Upper lobe of right lung (tissue), 1 donor: ENCODE results near the gene DERA. TPM values are rescaled to one million over a fixed set of nuclear protein-coding genes. Genes with fewer than 3 reads are reported as not detected.

Source experiments
- ATAC-seq: fragments of 200-7000 bp; cut with Tn5 transposase; one replicate; pipeline ENCODE4 v1.9.1; 2020; ENCODE audit warnings: mild to moderate bottlenecking, moderate library complexity
- DNase-seq: peaks from one replicate; pipeline ENCODE4 v3.0.0-alpha.2; 2020
- H3K27ac ChIP-seq: fragments of 200-600 bp; one replicate; pipeline ENCODE4 v1.8.0; 2022
- H3K27me3 ChIP-seq: fragments of 200-600 bp; one replicate; pipeline ENCODE4 v1.8.0; 2022; ENCODE audit warnings: mild to moderate bottlenecking
- H3K36me3 ChIP-seq: fragments of 200-600 bp; one replicate; pipeline ENCODE4 v1.8.0; 2022
- H3K4me1 ChIP-seq: fragments of 200-600 bp; one replicate; pipeline ENCODE4 v1.8.0; 2022
- H3K4me3 ChIP-seq: fragments of 200-600 bp; one replicate; pipeline ENCODE4 v1.8.0; 2022; ENCODE audit warnings: mild to moderate bottlenecking
- H3K9me3 ChIP-seq: fragments of 200-600 bp; one replicate; pipeline ENCODE4 v1.8.0; 2022
- intact Hi-C: fragments of 100-400 bp; cut with DNase I; formaldehyde crosslinking; loops from one replicate; pipeline ENCODE4 v1.11.0; 2022
- long read RNA-seq: library from polyadenylated mRNA; unstranded; transcript quantifications from one replicate; pipeline ENCODE4 v2.0.0, GENCODE V29; 2021
- total RNA-seq: library from RNA; stranded (reverse); fragmentation: NEBNext Ultra II Directional; extraction: Animal tissue kit (Norgen Biotek cat#: 25700); gene quantifications from one replicate; pipeline ENCODE4 v1.2.1, GENCODE V29; 2021
- TF ChIP-seq, protein P1 (sequence below): fragments of 200-600 bp; IDR thresholded peaks from one replicate; pipeline ENCODE4 v1.8.0; 2022; ENCODE audit warnings: antibody characterized with exemption
- donor health status: DM: no; HTN: yes; CAD: no; lungs with severe emphysema.

The DERA gene
- 36.6 TPM for total RNA-seq
- long read RNA-seq, transcript DERA-201 (9 exons, 1,705 nt), result major isoform, 51 of 62 reads
- long read RNA-seq, partial matches to known transcripts, result 4 of 62 reads
- long read RNA-seq, other reads (novel, unspliced or antisense), result 4 of 62 reads

- H3K27ac ChIP-seq, result peak within 1 kb of the TSS; percentile 95
- H3K4me1 ChIP-seq, result peaks cover 4% of the 10 kb centered on the region
- DNase-seq (peak; percentile 93), ATAC-seq (peak; percentile 100)
- peaks cover 11% of the 10 kb centered on the region for H3K36me3 ChIP-seq
- H3K4me3 ChIP-seq, result peak within 1 kb of the TSS; percentile 81
- H3K9me3 ChIP-seq, result no peaks in the 10 kb centered on the region
- TF ChIP-seq, protein P1, sequence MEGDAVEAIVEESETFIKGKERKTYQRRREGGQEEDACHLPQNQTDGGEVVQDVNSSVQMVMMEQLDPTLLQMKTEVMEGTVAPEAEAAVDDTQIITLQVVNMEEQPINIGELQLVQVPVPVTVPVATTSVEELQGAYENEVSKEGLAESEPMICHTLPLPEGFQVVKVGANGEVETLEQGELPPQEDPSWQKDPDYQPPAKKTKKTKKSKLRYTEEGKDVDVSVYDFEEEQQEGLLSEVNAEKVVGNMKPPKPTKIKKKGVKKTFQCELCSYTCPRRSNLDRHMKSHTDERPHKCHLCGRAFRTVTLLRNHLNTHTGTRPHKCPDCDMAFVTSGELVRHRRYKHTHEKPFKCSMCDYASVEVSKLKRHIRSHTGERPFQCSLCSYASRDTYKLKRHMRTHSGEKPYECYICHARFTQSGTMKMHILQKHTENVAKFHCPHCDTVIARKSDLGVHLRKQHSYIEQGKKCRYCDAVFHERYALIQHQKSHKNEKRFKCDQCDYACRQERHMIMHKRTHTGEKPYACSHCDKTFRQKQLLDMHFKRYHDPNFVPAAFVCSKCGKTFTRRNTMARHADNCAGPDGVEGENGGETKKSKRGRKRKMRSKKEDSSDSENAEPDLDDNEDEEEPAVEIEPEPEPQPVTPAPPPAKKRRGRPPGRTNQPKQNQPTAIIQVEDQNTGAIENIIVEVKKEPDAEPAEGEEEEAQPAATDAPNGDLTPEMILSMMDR, result no peak
- intact Hi-C loops, result no loop called here
- H3K27me3 ChIP-seq, result no peaks in the 10 kb centered on the region
Observed at GRCh38 chr12:15910864-15911721, at the start of gene DERA. DERA (plus strand) TSS chr12:15911332; CDS start chr12:15911384, 52 bp downstream.

DNA sequence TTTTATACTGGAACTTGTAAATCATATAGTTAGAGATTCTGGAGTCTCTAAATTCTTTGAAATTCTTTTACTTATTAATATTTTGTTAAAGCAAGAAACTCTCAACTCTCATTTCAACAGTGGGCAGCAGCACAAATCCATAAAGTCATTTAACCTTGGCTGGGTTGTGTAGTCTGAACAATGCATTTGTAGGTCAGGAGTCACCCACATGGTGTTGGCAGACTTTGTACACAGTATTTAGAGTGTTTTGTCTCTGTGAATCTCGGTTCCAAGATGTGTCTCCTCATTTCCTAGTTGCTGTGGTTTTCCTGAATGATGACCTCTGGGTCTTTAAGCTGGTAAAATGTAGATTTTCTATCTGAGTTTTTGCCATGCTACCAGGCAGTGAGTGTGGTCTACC is 49.7 kb upstream of the DERA start:
- no peaks in the 10 kb centered on the region for H3K36me3 ChIP-seq
- TF ChIP-seq, protein P1, result no peak
- intact Hi-C loops, result no loop called here
- DNase-seq (no peak), ATAC-seq (no peak)
- no peaks in the 10 kb centered on the region for H3K9me3 ChIP-seq
- H3K4me1 ChIP-seq, result no peaks in the 10 kb centered on the region
- no peak overlapping the region for H3K27ac ChIP-seq
- no peaks in the 10 kb centered on the region for H3K27me3 ChIP-seq
- no peak overlapping the region for H3K4me3 ChIP-seq

DNA sequence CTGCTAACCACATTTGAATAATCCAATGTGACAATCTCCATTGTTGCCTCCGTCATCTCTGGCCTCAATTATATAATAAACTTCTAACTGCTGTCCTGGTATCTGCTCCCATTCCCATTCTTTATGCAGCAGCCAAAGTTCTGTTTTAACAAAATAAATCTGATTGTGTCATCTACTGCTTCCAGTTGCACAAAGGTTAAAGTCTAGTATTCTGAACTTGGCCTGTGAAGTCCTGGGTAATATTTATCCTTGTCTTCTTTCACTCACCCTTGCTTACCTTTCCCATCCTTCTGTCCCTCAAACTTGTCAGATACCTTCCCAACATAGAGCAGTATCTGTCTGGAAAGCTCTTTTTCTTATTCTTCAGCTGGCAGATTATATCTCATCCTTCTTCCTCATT is 48.3 kb upstream of the DERA start:
- Histone ChIP-seq H3K9me3 (no peaks in the 10 kb centered on the region), H3K4me3 (no peak overlapping the region), H3K36me3 (no peaks in the 10 kb centered on the region), H3K27me3 (no peaks in the 10 kb centered on the region), H3K27ac (no peak overlapping the region), H3K4me1 (no peaks in the 10 kb centered on the region)
- intact Hi-C loops, result no loop called here
- DNase-seq (no peak), ATAC-seq (no peak)
- TF ChIP-seq, protein P1, result no peak

- no peak overlapping the region for H3K4me3 ChIP-seq
- no peaks in the 10 kb centered on the region for H3K36me3 ChIP-seq
- intact Hi-C loops, result no loop called here
- H3K27me3 ChIP-seq, result no peaks in the 10 kb centered on the region
- no peak for ATAC-seq
- no peaks in the 10 kb centered on the region for H3K9me3 ChIP-seq
- no peaks in the 10 kb centered on the region for H3K4me1 ChIP-seq
- no peak overlapping the region for H3K27ac ChIP-seq
- TF ChIP-seq, protein P1, result no peak
- no peak for DNase-seq
Observed at GRCh38 chr12:15863372-15863771, 47.8 kb upstream of the DERA start.

DNA sequence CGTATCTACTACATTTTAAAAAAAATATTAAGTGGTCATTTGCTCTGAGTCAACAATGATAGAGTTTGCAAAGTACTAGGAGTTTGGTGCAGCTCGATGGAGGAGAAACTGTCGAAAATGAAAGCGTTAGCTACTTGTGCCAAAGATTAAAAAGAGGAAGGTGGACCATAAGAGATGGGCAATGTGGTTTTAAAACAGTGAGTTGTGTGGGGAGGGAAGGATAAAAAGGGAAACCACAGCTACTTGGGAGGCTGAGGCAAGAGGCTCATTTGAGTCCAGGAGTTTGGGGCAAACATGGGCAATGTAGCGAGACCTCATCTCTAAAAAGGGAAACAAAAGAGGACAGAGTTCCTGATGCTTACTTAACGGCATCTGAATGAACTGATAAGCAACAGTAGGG is 47.1 kb upstream of the DERA start:
- H3K27ac ChIP-seq, result no peak overlapping the region
- no peaks in the 10 kb centered on the region for H3K4me1 ChIP-seq
- H3K9me3 ChIP-seq, result no peaks in the 10 kb centered on the region
- H3K36me3 ChIP-seq, result no peaks in the 10 kb centered on the region
- intact Hi-C loops, result no loop called here
- no peak overlapping the region for H3K4me3 ChIP-seq
- DNase-seq (no peak), ATAC-seq (peak; percentile 82)
- no peaks in the 10 kb centered on the region for H3K27me3 ChIP-seq
- TF ChIP-seq, protein P1, result no peak
